Spinal cord (tissue), 10 donors: Measurements from ENCODE around the gene GNA12. TPM values are rescaled to one million over a fixed set of nuclear protein-coding genes. Genes with fewer than 3 reads are reported as not detected.

Experiments
- DNase-seq, 6 donors: peaks; one replicate each; pipeline versions ENCODE4 v3.0.0 to v3.0.0-alpha.2; 2013 to 2015; ENCODE audit warnings: low spot score in 6 of 6, low read depth in 4 of 6
- H3K27ac ChIP-seq: one replicate; pipeline ENCODE4 v1.5.1; 2013; ENCODE audit warnings: low read depth, low read length, control low read depth
- H3K27me3 ChIP-seq: one replicate; pipeline ENCODE4 v1.6.1; 2013; ENCODE audit warnings: low read length; ENCODE audit not compliant: control insufficient read depth, insufficient read depth
- H3K36me3 ChIP-seq: one replicate; pipeline ENCODE4 v1.6.1; 2013; ENCODE audit warnings: low read length; ENCODE audit not compliant: control insufficient read depth, insufficient read depth
- H3K4me1 ChIP-seq: one replicate; pipeline ENCODE4 v1.6.1; 2013; ENCODE audit warnings: low read length; ENCODE audit not compliant: control insufficient read depth, insufficient read depth
- H3K4me3 ChIP-seq: one replicate; pipeline ENCODE4 v1.5.1; 2013; ENCODE audit warnings: low read depth, low read length, control low read depth
- H3K9me3 ChIP-seq: one replicate; pipeline ENCODE4 v1.6.1; 2013; ENCODE audit warnings: low read length; ENCODE audit not compliant: control insufficient read depth, insufficient read depth
- WGBS: methylation state at CpG from one replicate; pipeline ENCODE4 v1.1.5; 2013; ENCODE audit warnings: missing lambda C conversion rate; ENCODE audit not compliant: insufficient coverage; 5-methylcytosine and 5-hydroxymethylcytosine counted together
- polyA plus RNA-seq, 2 donors: library from polyadenylated mRNA; unstranded; fragments of 120-200 nt; gene quantifications; one replicate each; pipeline ENCODE4 v1.2.1, GENCODE V29; 2013; ENCODE audit not compliant: insufficient read length in 2 of 2
- total RNA-seq, 2 donors: library from RNA; depleted of rRNA in 1 of 2; stranded (reverse); fragments of 120-200 nt in 1 of 2; fragments of >200 nt in 1 of 2; gene quantifications; one replicate each; pipeline versions ENCODE4 v1.2.3 to v1.2.4, GENCODE V29; 2013 to 2014
- donor health status: healthy.

GNA12 gene
- total and polyA plus RNA-seq, 4 donors = 17.9 to 125 (median 64.9) TPM

GRCh38 chr7:2800931-2801688 is 43.0 kb downstream of the GNA12 start:
- Histone ChIP-seq H3K4me1 (peaks cover 35% of the 10 kb centered on the region), H3K9me3 (no peaks in the 10 kb centered on the region), H3K27me3 (no peaks in the 10 kb centered on the region), H3K27ac (peak overlapping the region; percentile 77), H3K4me3 (no peak overlapping the region), H3K36me3 (no peaks in the 10 kb centered on the region)
- peak in 3 of 6 donors; percentile 54 to 77 (median 76) for DNase-seq
- WGBS = 65% methylated on average over 14 of the region's 16 CpGs

- Histone ChIP-seq H3K4me1 (peaks cover 33% of the 10 kb centered on the region), H3K27me3 (no peaks in the 10 kb centered on the region), H3K36me3 (no peaks in the 10 kb centered on the region), H3K4me3 (no peak overlapping the region), H3K27ac (peak overlapping the region; percentile 77), H3K9me3 (no peaks in the 10 kb centered on the region)
- WGBS = 79% methylated on average over 7 of the region's 14 CpGs
- no peak for DNase-seq
Measured at GRCh38 chr7:2800220-2800930, 43.7 kb downstream of the GNA12 start.

- H3K36me3 ChIP-seq = peaks cover 7% of the 10 kb centered on the region
- no peak overlapping the region for H3K4me3 ChIP-seq
- H3K27ac ChIP-seq = no peak overlapping the region
- H3K9me3 ChIP-seq = no peaks in the 10 kb centered on the region
- H3K27me3 ChIP-seq = no peaks in the 10 kb centered on the region
- 94% methylated on average over 3 of the region's 4 CpGs for WGBS
- peaks cover 31% of the 10 kb centered on the region for H3K4me1 ChIP-seq
- DNase-seq = no peak
Measured at GRCh38 chr7:2799253-2799652, 44.9 kb downstream of the GNA12 start.

- no peak overlapping the region for H3K4me3 ChIP-seq
- no peaks in the 10 kb centered on the region for H3K27me3 ChIP-seq
- peaks cover 28% of the 10 kb centered on the region for H3K4me1 ChIP-seq
- H3K9me3 ChIP-seq = no peaks in the 10 kb centered on the region
- WGBS = no CpG with 5 or more reads among the region's 2 CpGs
- H3K27ac ChIP-seq = no peak overlapping the region
- DNase-seq = no peak
- H3K36me3 ChIP-seq = peaks cover 9% of the 10 kb centered on the region
Measured at GRCh38 chr7:2798669-2799068, 45.4 kb downstream of the GNA12 start.

- Histone ChIP-seq H3K27ac (peak overlapping the region; percentile 76), H3K27me3 (no peaks in the 10 kb centered on the region), H3K4me1 (peaks cover 19% of the 10 kb centered on the region), H3K36me3 (peaks cover 17% of the 10 kb centered on the region), H3K9me3 (no peaks in the 10 kb centered on the region), H3K4me3 (no peak overlapping the region)
- DNase-seq = peak in 1 of 6 donors; percentile 62
- 86% methylated on average over 13 of the region's 20 CpGs for WGBS
Measured at GRCh38 chr7:2796358-2797352, 47.5 kb downstream of the GNA12 start.

GRCh38 chr7:2795906-2796305 is 48.2 kb downstream of the GNA12 start:
- Histone ChIP-seq H3K27ac (peak overlapping the region; percentile 76), H3K9me3 (no peaks in the 10 kb centered on the region), H3K4me1 (peaks cover 17% of the 10 kb centered on the region), H3K36me3 (peaks cover 17% of the 10 kb centered on the region), H3K27me3 (no peaks in the 10 kb centered on the region), H3K4me3 (no peak overlapping the region)
- 90% methylated on average over 1 of the region's 9 CpGs for WGBS
- DNase-seq = no peak

GRCh38 chr7:2794836-2795636 is 49.1 kb downstream of the GNA12 start:
- 96% methylated on average over 5 of the region's 17 CpGs for WGBS
- Histone ChIP-seq H3K27me3 (no peaks in the 10 kb centered on the region), H3K36me3 (peaks cover 18% of the 10 kb centered on the region), H3K4me1 (peaks cover 14% of the 10 kb centered on the region), H3K9me3 (no peaks in the 10 kb centered on the region), H3K4me3 (no peak overlapping the region), H3K27ac (no peak overlapping the region)
- DNase-seq = no peak

- WGBS = over 99% methylated on average over 15 of the region's 16 CpGs
- DNase-seq = no peak
- peaks cover 21% of the 10 kb centered on the region for H3K4me1 ChIP-seq
- no peak overlapping the region for H3K4me3 ChIP-seq
- peaks cover 35% of the 10 kb centered on the region for H3K36me3 ChIP-seq
- no peaks in the 10 kb centered on the region for H3K9me3 ChIP-seq
- H3K27me3 ChIP-seq = no peaks in the 10 kb centered on the region
- no peak overlapping the region for H3K27ac ChIP-seq
Measured at GRCh38 chr7:2792856-2793487, 51.1 kb downstream of the GNA12 start.
